Panc1 (cell line): ENCODE measurements around the gene RFC2. TPM values are rescaled to one million over a fixed set of nuclear protein-coding genes. Genes with fewer than 3 reads are reported as not detected.
A peak's percentile ranks its signal among the peaks of the same experiment; 100 is the strongest.

ENCODE experiments used
- ATAC-seq: fragments of 200-7000 bp; cut with Tn5 transposase; 2 replicates; pipeline ENCODE4 v1.9.1; 2020; ENCODE audit warnings: mild to moderate bottlenecking, moderate library complexity
- BruUV-seq: library from RNA; stranded (reverse); fragments of 400-500 nt; replicated peaks from 2 replicates; lab custom pipeline; 2021; lab: Mats Ljungman, UMichigan
- CTCF ChIA-PET: fragments of 300-600 bp; sonication (Branson Sonifier 250); formaldehyde crosslinking; loops from one replicate; lab custom pipeline; 2022; ENCODE audit warnings: antibody characterized with exemption; lab: Charles Lee
- POLR2A ChIA-PET: fragments of 300-600 bp; sonication (Branson Sonifier 250); formaldehyde crosslinking; loops from one replicate; lab custom pipeline; 2022; ENCODE audit warnings: antibody characterized with exemption; lab: Charles Lee
- DNase-seq: peaks from one replicate; pipeline ENCODE4 v3.0.0-alpha.2; 2010; ENCODE audit warnings: low read depth, low spot score
- H3K27ac ChIP-seq: 2 replicates; pipeline ENCODE4 v1.5.1; 2011; ENCODE audit warnings: mild to moderate bottlenecking, low read length, inconsistent platforms
- H3K27me3 ChIP-seq: fragments of 200-500 bp; sonication (Bioruptor generic); 2 replicates; pipeline ENCODE4 v1.6.0; 2014; ENCODE audit warnings: low read length, inconsistent platforms; ENCODE audit not compliant: control insufficient read depth, insufficient read depth
- H3K36me3 ChIP-seq: fragments of 200-500 bp; sonication (Bioruptor generic); 2 replicates; pipeline ENCODE4 v1.5.1; 2014; ENCODE audit warnings: inconsistent platforms, mild to moderate bottlenecking, low read length, moderate library complexity; ENCODE audit not compliant: control insufficient read depth, insufficient read depth
- H3K4me1 ChIP-seq: 2 replicates; pipeline ENCODE4 v1.5.1; 2011; ENCODE audit warnings: inconsistent platforms, mild to moderate bottlenecking, low read length, moderate library complexity; ENCODE audit not compliant: control insufficient read depth, insufficient read depth
- H3K4me3 ChIP-seq, 2 experiments: 2 replicates each; pipeline ENCODE4 v1.5.1; 2011 to 2012; ENCODE audit warnings: low read depth in 2 of 2, low read length in 2 of 2, mild to moderate bottlenecking in 2 of 2, inconsistent platforms in 1 of 2, moderate library complexity in 1 of 2
- H3K9me3 ChIP-seq: fragments of 200-500 bp; sonication (Bioruptor generic); 2 replicates; pipeline ENCODE4 v1.5.1; 2014; ENCODE audit warnings: low read depth, mild to moderate bottlenecking, inconsistent platforms, low read length, moderate library complexity; ENCODE audit not compliant: control insufficient read depth, insufficient read depth
- POLR2AphosphoS5 ChIP-seq: IDR thresholded peaks from 2 replicates; pipeline ENCODE4 v1.6.1; 2012; ENCODE audit warnings: mild to moderate bottlenecking, low read depth, low read length, moderate library complexity
- SIN3A ChIP-seq: IDR thresholded peaks from 2 replicates; pipeline ENCODE4 v1.6.1; 2012; ENCODE audit warnings: low read depth, mild to moderate bottlenecking, low read length, moderate library complexity, borderline replicate concordance; ENCODE audit not compliant: insufficient read depth
- TCF7L2 ChIP-seq: IDR thresholded peaks from 2 replicates; pipeline ENCODE4 v1.6.1; 2011; ENCODE audit warnings: mild to moderate bottlenecking, low read depth, low read length, inconsistent platforms
- in situ Hi-C: cut with HindIII; loops from 2 replicates; pipeline ENCODE4 v1.10.0; 2016; ENCODE audit warnings: low sequenced_read_pairs, low pct_unique_long_range_greater_than_20kb
- intact Hi-C: fragments of 100-400 bp; cut with micrococcal nuclease; formaldehyde crosslinking; loops from one replicate; pipeline ENCODE4 v1.10.0; 2022; ENCODE audit not compliant: unreplicated experiment
- total RNA-seq: library from RNA; stranded (reverse); gene quantifications from one replicate; pipeline ENCODE4 v1.2.1, GENCODE V29; 2021; ENCODE audit not compliant: unreplicated experiment
- TF ChIP-seq, protein P1 (sequence below): fragments of 450-650 bp; IDR thresholded peaks from 2 replicates; pipeline ENCODE4 v1.5.1; 2017; ENCODE audit warnings: mild to moderate bottlenecking
- TF ChIP-seq, protein P2 (sequence below), 2 experiments: IDR thresholded peaks; 2 replicates each; pipeline ENCODE4 v1.6.1; 2011 to 2012; ENCODE audit warnings: low read depth in 2 of 2, control low read depth in 1 of 2, low read length in 1 of 2, mild to moderate bottlenecking in 1 of 2, moderate library complexity in 1 of 2; ENCODE audit not compliant: insufficient read depth in 1 of 2

RFC2 gene
- total RNA-seq, 1 experiment from 2014 or later = 56.2 TPM

DNA sequence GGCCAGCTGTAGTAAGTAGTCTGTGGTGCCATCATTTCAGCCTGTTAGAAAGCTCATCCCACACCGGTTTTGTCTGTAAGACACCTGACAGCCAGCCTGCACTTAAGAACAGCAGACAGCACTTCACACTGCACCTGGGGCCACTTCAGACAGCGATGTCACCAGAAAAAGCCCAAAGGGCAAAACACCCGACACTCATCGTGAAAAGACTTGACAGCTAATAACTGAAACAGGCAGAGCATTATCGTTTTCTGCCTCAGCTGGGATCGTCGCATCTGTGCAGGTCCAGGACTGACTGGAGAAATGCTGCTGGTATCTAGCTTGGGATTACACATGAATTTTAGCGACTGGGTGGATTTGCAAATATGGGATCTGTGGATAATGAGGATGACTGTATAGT lies 61.1 kb downstream of the RFC2 start:
- no peak overlapping the region for H3K4me3 ChIP-seq
- no peaks in the 10 kb centered on the region for H3K4me1 ChIP-seq
- no peaks in the 10 kb centered on the region for H3K27me3 ChIP-seq
- ATAC-seq (no peak), DNase-seq (no peak)
- peaks cover 45% of the 10 kb centered on the region for H3K36me3 ChIP-seq
- no peak for TF ChIP-seq POLR2AphosphoS5
- no peak for TF ChIP-seq TCF7L2
- TF ChIP-seq SIN3A = no peak
- TF ChIP-seq, protein P1, sequence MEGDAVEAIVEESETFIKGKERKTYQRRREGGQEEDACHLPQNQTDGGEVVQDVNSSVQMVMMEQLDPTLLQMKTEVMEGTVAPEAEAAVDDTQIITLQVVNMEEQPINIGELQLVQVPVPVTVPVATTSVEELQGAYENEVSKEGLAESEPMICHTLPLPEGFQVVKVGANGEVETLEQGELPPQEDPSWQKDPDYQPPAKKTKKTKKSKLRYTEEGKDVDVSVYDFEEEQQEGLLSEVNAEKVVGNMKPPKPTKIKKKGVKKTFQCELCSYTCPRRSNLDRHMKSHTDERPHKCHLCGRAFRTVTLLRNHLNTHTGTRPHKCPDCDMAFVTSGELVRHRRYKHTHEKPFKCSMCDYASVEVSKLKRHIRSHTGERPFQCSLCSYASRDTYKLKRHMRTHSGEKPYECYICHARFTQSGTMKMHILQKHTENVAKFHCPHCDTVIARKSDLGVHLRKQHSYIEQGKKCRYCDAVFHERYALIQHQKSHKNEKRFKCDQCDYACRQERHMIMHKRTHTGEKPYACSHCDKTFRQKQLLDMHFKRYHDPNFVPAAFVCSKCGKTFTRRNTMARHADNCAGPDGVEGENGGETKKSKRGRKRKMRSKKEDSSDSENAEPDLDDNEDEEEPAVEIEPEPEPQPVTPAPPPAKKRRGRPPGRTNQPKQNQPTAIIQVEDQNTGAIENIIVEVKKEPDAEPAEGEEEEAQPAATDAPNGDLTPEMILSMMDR = no peak
- TF ChIP-seq, protein P2, sequence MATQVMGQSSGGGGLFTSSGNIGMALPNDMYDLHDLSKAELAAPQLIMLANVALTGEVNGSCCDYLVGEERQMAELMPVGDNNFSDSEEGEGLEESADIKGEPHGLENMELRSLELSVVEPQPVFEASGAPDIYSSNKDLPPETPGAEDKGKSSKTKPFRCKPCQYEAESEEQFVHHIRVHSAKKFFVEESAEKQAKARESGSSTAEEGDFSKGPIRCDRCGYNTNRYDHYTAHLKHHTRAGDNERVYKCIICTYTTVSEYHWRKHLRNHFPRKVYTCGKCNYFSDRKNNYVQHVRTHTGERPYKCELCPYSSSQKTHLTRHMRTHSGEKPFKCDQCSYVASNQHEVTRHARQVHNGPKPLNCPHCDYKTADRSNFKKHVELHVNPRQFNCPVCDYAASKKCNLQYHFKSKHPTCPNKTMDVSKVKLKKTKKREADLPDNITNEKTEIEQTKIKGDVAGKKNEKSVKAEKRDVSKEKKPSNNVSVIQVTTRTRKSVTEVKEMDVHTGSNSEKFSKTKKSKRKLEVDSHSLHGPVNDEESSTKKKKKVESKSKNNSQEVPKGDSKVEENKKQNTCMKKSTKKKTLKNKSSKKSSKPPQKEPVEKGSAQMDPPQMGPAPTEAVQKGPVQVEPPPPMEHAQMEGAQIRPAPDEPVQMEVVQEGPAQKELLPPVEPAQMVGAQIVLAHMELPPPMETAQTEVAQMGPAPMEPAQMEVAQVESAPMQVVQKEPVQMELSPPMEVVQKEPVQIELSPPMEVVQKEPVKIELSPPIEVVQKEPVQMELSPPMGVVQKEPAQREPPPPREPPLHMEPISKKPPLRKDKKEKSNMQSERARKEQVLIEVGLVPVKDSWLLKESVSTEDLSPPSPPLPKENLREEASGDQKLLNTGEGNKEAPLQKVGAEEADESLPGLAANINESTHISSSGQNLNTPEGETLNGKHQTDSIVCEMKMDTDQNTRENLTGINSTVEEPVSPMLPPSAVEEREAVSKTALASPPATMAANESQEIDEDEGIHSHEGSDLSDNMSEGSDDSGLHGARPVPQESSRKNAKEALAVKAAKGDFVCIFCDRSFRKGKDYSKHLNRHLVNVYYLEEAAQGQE (IDR thresholded peaks at IDR 0.05; ENCODE audit: insufficient read depth in 1 of 2, low read depth in 2 of 2, low read length in 1 of 2) = no peak
- ChIA-PET CTCF (interaction anchor here (0.6 to 0.7 kb wide), 2 partner anchors 9 to 124 kb away, joined by 4 to 5 read pairs; no protein-coding TSS in a partner anchor), POLR2A (interaction anchor here (0.6 kb wide), 3 partner anchors 48 to 455 kb away, joined by 3 to 6 read pairs (median 4); partner anchors contain the start of gene ABHD11)
- in situ Hi-C loops = no loop called here
- BruUV-seq = no TSS peak
- intact Hi-C loops = no loop called here
- H3K9me3 ChIP-seq = no peaks in the 10 kb centered on the region
- H3K27ac ChIP-seq = no peak overlapping the region

- ATAC-seq (no peak), DNase-seq (no peak)
- in situ Hi-C loops = no loop called here
- intact Hi-C loops = no loop called here
- BruUV-seq = TSS peak; percentile 19
- no peaks in the 10 kb centered on the region for H3K27me3 ChIP-seq
- H3K4me1 ChIP-seq = no peaks in the 10 kb centered on the region
- H3K36me3 ChIP-seq = peaks cover 42% of the 10 kb centered on the region
- TF ChIP-seq, protein P2 (IDR thresholded peaks at IDR 0.05; ENCODE audit: insufficient read depth in 1 of 2, low read depth in 2 of 2, low read length in 1 of 2) = no peak
- TF ChIP-seq POLR2AphosphoS5 (no peak), SIN3A (no peak), TCF7L2 (no peak)
- TF ChIP-seq, protein P1 = no peak
- H3K27ac ChIP-seq = no peak overlapping the region
- no peak overlapping the region for H3K4me3 ChIP-seq
- ChIA-PET POLR2A (no interaction called here), CTCF (no interaction called here)
- no peaks in the 10 kb centered on the region for H3K9me3 ChIP-seq
These were observed 63.0 kb downstream of the RFC2 start for GRCh38 chr7:74191231-74191630.
